GM12892 (cell line): ENCODE results near the gene LGI1.
"Not testable (repeated sequence)": the region's sequence is repeated elsewhere in the genome, so short reads cannot be mapped to it uniquely, and the experiment has no call there.

ENCODE experiments used
- POLR2A ChIP-seq: IDR thresholded peaks from 2 replicates; pipeline ENCODE4 v1.6.1; 2011; ENCODE audit warnings: low read depth, low read length, control low read depth
- POLR2AphosphoS5 ChIP-seq: IDR thresholded peaks from 2 replicates; pipeline ENCODE4 v1.6.1; 2011; ENCODE audit warnings: low read depth, low read length, control low read depth
- TAF1 ChIP-seq: IDR thresholded peaks from 2 replicates; pipeline ENCODE4 v1.6.1; 2011; ENCODE audit warnings: low read depth, mild to moderate bottlenecking, control low read depth, low read length, borderline replicate concordance

- TF ChIP-seq POLR2A, POLR2AphosphoS5, TAF1: not testable (repeated sequence)
These were observed 73.3 kb downstream of the LGI1 start for GRCh38 chr10:93831065-93831464.
